Mesothelial cell of epicardium (in vitro differentiated cells): ENCODE results near the gene GRIP2. TPM values are rescaled to one million over a fixed set of nuclear protein-coding genes. Genes with fewer than 3 reads are reported as not detected.

Experiments
- DNase-seq, 2 experiments: peaks; one replicate each; pipeline ENCODE4 v3.0.0; 2021; ENCODE audit warnings: low spot score in 2 of 2; ENCODE audit not compliant: unreplicated experiment in 2 of 2
- H3K27ac Mint-ChIP-seq: 2 replicates; pipeline ENCODE4 v1.8.0; 2021; ENCODE audit warnings: mixed read lengths
- H3K27me3 Mint-ChIP-seq: 2 replicates; pipeline ENCODE4 v1.8.0; 2021; ENCODE audit warnings: low read depth, mixed read lengths
- H3K36me3 Mint-ChIP-seq: 2 replicates; pipeline ENCODE4 v1.8.0; 2021; ENCODE audit warnings: mixed read lengths
- H3K4me1 Mint-ChIP-seq: 2 replicates; pipeline ENCODE4 v1.8.0; 2021; ENCODE audit warnings: mixed read lengths
- H3K4me3 Mint-ChIP-seq: 2 replicates; pipeline ENCODE4 v1.8.0; 2021; ENCODE audit warnings: mild to moderate bottlenecking, moderate library complexity, mixed read lengths
- H3K9me3 Mint-ChIP-seq: 2 replicates; pipeline ENCODE4 v1.8.0; 2021; ENCODE audit warnings: mixed read lengths
- total RNA-seq: library from RNA; stranded (reverse); gene quantifications from 3 replicates; pipeline ENCODE4 v1.2.1, GENCODE V29; 2021
- TF ChIP-seq, protein P1 (sequence below): fragments of 200-600 bp; sonication (generic); IDR thresholded peaks from one replicate; pipeline ENCODE4 v1.5.0; 2021; ENCODE audit warnings: antibody characterized with exemption; ENCODE audit not compliant: unreplicated experiment

GRIP2 gene
- total RNA-seq, 1 donor from 2014 or later, result 1.1 TPM

DNA sequence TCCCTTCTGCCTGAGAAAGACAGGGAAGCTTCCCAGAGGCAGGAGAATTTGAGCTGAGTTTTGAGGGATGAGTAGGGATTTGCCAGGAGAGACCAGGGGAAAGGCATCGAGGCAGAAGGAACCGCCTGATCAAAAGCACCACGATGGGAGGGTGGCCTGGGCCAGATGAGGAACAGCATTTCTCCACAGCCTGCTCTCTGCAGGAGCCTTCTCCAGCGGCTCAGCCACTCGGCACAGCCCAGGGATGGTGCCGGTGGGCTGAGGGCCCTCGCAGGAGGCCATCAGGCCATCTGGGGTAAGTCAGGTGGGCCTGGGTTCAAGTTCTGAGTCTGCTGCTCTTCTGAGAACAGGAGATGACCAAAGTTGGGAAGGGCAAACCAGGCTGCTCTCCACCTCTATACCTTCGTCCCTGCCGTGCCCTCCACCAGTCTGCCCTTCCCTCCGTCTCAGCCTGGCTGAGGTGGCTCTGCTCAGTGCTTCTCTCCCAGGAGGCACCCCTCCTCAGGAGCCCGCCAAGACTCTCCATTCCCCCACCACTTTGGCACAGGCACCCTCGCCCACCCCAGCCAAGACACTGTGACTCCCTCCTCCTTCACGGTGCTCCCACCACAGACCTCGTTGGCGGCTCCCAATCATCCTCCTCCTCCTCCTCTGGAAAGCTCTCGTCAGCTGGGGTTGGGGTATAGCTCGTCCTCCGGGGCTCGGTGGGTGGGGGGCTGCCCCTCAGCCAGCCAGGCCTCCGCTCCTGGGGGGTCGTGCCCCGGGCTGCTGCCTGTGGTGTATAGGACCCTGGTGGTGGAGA, 34.9 kb downstream of the GRIP2 start:
- H3K4me3 Mint-ChIP-seq, result no peak overlapping the region
- peaks cover 5% of the 10 kb centered on the region for H3K27me3 Mint-ChIP-seq
- peaks cover 1% of the 10 kb centered on the region for H3K36me3 Mint-ChIP-seq
- H3K9me3 Mint-ChIP-seq, result peaks cover 27% of the 10 kb centered on the region
- H3K27ac Mint-ChIP-seq, result no peak overlapping the region
- no peak for DNase-seq
- TF ChIP-seq, protein P1, sequence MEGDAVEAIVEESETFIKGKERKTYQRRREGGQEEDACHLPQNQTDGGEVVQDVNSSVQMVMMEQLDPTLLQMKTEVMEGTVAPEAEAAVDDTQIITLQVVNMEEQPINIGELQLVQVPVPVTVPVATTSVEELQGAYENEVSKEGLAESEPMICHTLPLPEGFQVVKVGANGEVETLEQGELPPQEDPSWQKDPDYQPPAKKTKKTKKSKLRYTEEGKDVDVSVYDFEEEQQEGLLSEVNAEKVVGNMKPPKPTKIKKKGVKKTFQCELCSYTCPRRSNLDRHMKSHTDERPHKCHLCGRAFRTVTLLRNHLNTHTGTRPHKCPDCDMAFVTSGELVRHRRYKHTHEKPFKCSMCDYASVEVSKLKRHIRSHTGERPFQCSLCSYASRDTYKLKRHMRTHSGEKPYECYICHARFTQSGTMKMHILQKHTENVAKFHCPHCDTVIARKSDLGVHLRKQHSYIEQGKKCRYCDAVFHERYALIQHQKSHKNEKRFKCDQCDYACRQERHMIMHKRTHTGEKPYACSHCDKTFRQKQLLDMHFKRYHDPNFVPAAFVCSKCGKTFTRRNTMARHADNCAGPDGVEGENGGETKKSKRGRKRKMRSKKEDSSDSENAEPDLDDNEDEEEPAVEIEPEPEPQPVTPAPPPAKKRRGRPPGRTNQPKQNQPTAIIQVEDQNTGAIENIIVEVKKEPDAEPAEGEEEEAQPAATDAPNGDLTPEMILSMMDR, result no peak
- H3K4me1 Mint-ChIP-seq, result no peaks in the 10 kb centered on the region

DNA sequence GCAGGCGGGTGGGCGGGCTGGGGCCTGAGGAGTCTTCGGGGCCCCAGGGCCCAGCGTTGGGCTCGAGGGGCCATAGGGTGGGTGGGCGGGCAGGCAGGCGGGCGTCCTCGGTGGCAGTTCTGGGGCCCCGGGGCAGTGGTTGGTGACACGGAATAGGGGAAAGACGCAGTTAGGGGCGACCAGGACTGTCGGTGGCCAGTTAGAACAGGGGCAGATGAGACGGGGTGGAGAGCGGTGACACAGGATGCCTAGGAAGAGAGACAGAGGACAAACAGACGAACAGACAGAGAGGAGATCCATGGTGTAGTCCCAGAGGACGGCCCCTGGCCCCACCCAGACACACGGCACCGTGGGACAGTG, 36.5 kb downstream of the GRIP2 start:
- TF ChIP-seq, protein P1, result no peak
- Mint-ChIP-seq H3K4me3 (no peak overlapping the region), H3K36me3 (peaks cover 1% of the 10 kb centered on the region), H3K27me3 (peaks cover 5% of the 10 kb centered on the region), H3K27ac (no peak overlapping the region), H3K9me3 (peaks cover 32% of the 10 kb centered on the region), H3K4me1 (no peaks in the 10 kb centered on the region)
- DNase-seq, result no peak

DNA sequence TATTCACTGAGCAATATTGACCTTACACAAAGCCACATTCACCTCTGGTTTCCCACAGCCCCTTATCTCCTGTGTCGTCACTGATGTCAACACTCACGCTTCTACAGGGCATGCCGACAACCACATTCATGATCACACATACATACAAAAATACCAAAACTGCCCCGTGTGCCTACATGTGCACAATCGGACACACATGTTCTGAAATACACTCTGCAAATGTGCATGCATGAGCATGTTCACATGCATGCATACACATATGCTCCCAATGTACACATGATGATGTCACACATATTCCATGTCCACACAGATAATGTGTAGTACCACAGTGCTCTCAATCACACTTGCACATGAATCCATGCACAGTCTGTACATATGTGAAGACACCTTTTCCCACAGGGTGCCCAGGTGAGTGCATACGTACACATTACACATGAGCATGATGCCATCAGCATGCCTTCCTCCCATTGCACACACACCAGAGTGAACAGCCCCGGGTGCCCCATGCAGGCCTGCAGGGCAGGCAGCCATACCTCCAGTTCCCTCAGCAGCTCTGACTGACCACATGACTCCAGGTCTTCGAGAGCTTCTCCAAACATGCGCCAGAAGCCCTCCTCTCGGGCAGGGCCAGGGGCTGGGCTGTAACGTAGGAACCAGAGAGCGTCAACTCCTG, 37.0 kb downstream of the GRIP2 start:
- Mint-ChIP-seq H3K36me3 (peaks cover 1% of the 10 kb centered on the region), H3K9me3 (peaks cover 32% of the 10 kb centered on the region), H3K4me1 (no peaks in the 10 kb centered on the region), H3K4me3 (no peak overlapping the region), H3K27me3 (peaks cover 5% of the 10 kb centered on the region), H3K27ac (no peak overlapping the region)
- no peak for DNase-seq
- TF ChIP-seq, protein P1, result no peak

DNA sequence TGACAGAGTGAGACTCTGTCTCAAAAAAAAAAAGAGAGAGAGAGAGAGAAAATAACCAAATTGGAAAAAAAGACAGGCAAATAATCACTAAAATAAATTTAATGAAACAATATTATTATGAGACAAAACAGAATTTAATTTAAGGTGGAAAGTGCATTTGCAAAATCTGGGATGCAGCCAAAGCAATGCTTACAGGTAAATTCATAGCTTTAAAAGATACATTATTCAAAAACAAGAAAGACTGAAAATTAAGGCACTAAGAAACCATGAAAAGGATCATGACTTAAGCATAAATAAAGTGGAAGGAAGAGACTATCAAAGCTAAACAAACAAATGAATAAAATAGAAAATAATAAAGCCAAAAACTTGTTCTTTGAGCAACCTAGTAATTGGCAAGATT, 37.7 kb downstream of the GRIP2 start:
- Mint-ChIP-seq H3K4me1 (no peaks in the 10 kb centered on the region), H3K27ac (no peak overlapping the region), H3K36me3 (peaks cover 1% of the 10 kb centered on the region), H3K27me3 (peaks cover 9% of the 10 kb centered on the region), H3K4me3 (no peak overlapping the region), H3K9me3 (peaks cover 32% of the 10 kb centered on the region)
- DNase-seq, result no peak
- TF ChIP-seq, protein P1, result no peak

DNA sequence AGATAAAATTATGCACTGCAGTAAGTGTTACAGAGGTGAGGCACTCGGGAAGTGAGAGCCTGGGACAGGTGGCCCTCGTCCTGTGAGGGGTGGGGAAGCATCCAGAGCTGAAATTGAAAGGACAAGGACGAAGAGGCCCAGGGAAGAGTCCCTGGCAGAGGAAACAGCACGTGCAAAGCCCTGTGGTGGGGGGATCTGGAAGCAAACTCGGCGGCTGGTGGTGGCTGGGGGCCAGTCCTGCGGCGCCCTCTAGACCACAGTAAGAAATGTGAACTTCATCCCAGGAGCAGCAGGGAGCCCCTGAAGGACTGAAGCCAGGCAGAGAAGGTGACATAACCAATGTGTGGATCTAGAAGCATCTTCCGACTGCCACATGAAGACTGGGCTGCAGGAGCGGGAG, 42.8 kb downstream of the GRIP2 start:
- no peak overlapping the region for H3K4me3 Mint-ChIP-seq
- H3K27me3 Mint-ChIP-seq, result peaks cover 7% of the 10 kb centered on the region
- H3K9me3 Mint-ChIP-seq, result peaks cover 21% of the 10 kb centered on the region
- H3K36me3 Mint-ChIP-seq, result peaks cover 1% of the 10 kb centered on the region
- no peak for DNase-seq
- no peaks in the 10 kb centered on the region for H3K4me1 Mint-ChIP-seq
- TF ChIP-seq, protein P1, result no peak
- no peak overlapping the region for H3K27ac Mint-ChIP-seq
